Gastroesophageal sphincter (tissue), 3 donors: ENCODE data around the gene VAV2.

Experiments
- CTCF ChIP-seq, 4 experiments: fragments of 200-600 bp in 2 of 4; fragments of 450-650 bp in 2 of 4; sonication (generic) in 1 of 4; IDR thresholded peaks; one replicate each; pipeline ENCODE4 v1.5.1; 2017 to 2019; ENCODE audit warnings: antibody characterized with exemption in 4 of 4, mild to moderate bottlenecking in 2 of 4, moderate library complexity in 2 of 4
- EP300 ChIP-seq: sonication (generic); formaldehyde crosslinking; IDR thresholded peaks from one replicate; pipeline ENCODE4 v1.6.1; 2017; ENCODE audit warnings: antibody characterized with exemption, mild to moderate bottlenecking
- POLR2A ChIP-seq, 2 donors: fragments of 450-650 bp; IDR thresholded peaks; one replicate each; pipeline ENCODE4 v1.6.1; 2017; ENCODE audit warnings: antibody characterized with exemption in 2 of 2, mild to moderate bottlenecking in 2 of 2, moderate library complexity in 1 of 2
- POLR2AphosphoS5 ChIP-seq: sonication (generic); formaldehyde crosslinking; IDR thresholded peaks from one replicate; pipeline ENCODE4 v1.6.1; 2017; ENCODE audit warnings: antibody characterized with exemption

- TF ChIP-seq CTCF (IDR thresholded peaks at IDR 0.05) (no peak), POLR2A (IDR thresholded peaks at IDR 0.05) (no peak), POLR2AphosphoS5 (no peak), EP300 (no peak)
Observed at GRCh38 chr9:133843751-133844397, 148.2 kb downstream of the VAV2 start.
